Subcutaneous abdominal adipose tissue (tissue), 5 donors: ENCODE measurements around the gene SMG9.
A peak's percentile ranks its signal among the peaks of the same experiment; 100 is the strongest.

ENCODE experiments used
- H3K27ac ChIP-seq: one replicate; pipeline ENCODE4 v1.7.0; 2013; ENCODE audit warnings: low read depth, mild to moderate bottlenecking, inconsistent platforms, low read length, moderate library complexity
- H3K27me3 ChIP-seq, 5 donors: one replicate each; pipeline ENCODE4 v1.7.0; 2013; ENCODE audit warnings: low read length in 5 of 5, inconsistent platforms in 1 of 5; ENCODE audit not compliant: control insufficient read depth in 5 of 5, insufficient read depth in 4 of 5
- H3K36me3 ChIP-seq, 5 donors: one replicate each; pipeline ENCODE4 v1.7.0; 2013; ENCODE audit warnings: low read length in 5 of 5; ENCODE audit not compliant: control insufficient read depth in 5 of 5, insufficient read depth in 5 of 5
- H3K4me1 ChIP-seq, 5 donors: one replicate each; pipeline ENCODE4 v1.7.0; 2013; ENCODE audit warnings: low read length in 5 of 5, mild to moderate bottlenecking in 3 of 5, moderate library complexity in 1 of 5; ENCODE audit not compliant: control insufficient read depth in 5 of 5, insufficient read depth in 5 of 5
- H3K4me3 ChIP-seq, 5 donors: one replicate each; pipeline ENCODE4 v1.7.0; 2013; ENCODE audit warnings: low read length in 5 of 5, low read depth in 1 of 5
- H3K9ac ChIP-seq, 5 donors: one replicate each; pipeline ENCODE4 v1.7.0; 2013; ENCODE audit warnings: low read length in 5 of 5, mild to moderate bottlenecking in 4 of 5, moderate library complexity in 3 of 5
- H3K9me3 ChIP-seq, 5 donors: one replicate each; pipeline ENCODE4 v1.7.0; 2013; ENCODE audit warnings: low read length in 5 of 5; ENCODE audit not compliant: control insufficient read depth in 5 of 5
- donor health status: healthy.
- donor health status: healthy.
- donor health status: healthy.
- donor health status: healthy.
- donor health status: healthy.

Gene SMG9

GRCh38 chr19:43715776-43716175 is 39.0 kb downstream of the SMG9 start, which contains the start of gene IRGC:
TSS of gene IRGC (plus strand) at chr19:43716076. CDS start at chr19:43718559, 2,483 bp downstream.
- H3K27ac ChIP-seq, result no peak within 1 kb of the TSS
- H3K9ac ChIP-seq, result no peak within 1 kb of the TSS
- peaks cover 0 to 14% (median 0%) of the 10 kb centered on the region in 5 donors for H3K27me3 ChIP-seq
- no peaks in the 10 kb centered on the region for H3K9me3 ChIP-seq
- no peak within 1 kb of the TSS for H3K4me3 ChIP-seq
- H3K36me3 ChIP-seq, result no peaks in the 10 kb centered on the region
- H3K4me1 ChIP-seq, result no peaks in the 10 kb centered on the region

- no peak overlapping the region for H3K9ac ChIP-seq
- no peaks in the 10 kb centered on the region for H3K36me3 ChIP-seq
- H3K27ac ChIP-seq, result no peak overlapping the region
- H3K27me3 ChIP-seq, result peaks cover 0 to 12% (median 0%) of the 10 kb centered on the region in 5 donors
- H3K4me1 ChIP-seq, result no peaks in the 10 kb centered on the region
- H3K4me3 ChIP-seq, result no peak overlapping the region
- peaks cover 0 to 7% (median 6%) of the 10 kb centered on the region in 5 donors for H3K9me3 ChIP-seq
Measured at GRCh38 chr19:43713208-43713607, 41.6 kb downstream of the SMG9 start.

GRCh38 chr19:43711751-43712355 is 42.9 kb downstream of the SMG9 start:
- H3K9ac ChIP-seq, result no peak overlapping the region
- H3K27me3 ChIP-seq, result peaks cover 0 to 9% (median 0%) of the 10 kb centered on the region in 5 donors
- peaks cover 0 to 7% (median 6%) of the 10 kb centered on the region in 5 donors for H3K9me3 ChIP-seq
- no peak overlapping the region for H3K27ac ChIP-seq
- H3K4me3 ChIP-seq, result no peak overlapping the region
- no peaks in the 10 kb centered on the region for H3K4me1 ChIP-seq
- no peaks in the 10 kb centered on the region for H3K36me3 ChIP-seq

- H3K27ac ChIP-seq, result no peak overlapping the region
- H3K4me1 ChIP-seq, result peaks cover 0 to 3% (median 0%) of the 10 kb centered on the region in 5 donors
- H3K9ac ChIP-seq, result no peak overlapping the region
- no peaks in the 10 kb centered on the region for H3K36me3 ChIP-seq
- H3K4me3 ChIP-seq, result no peak overlapping the region
- peaks cover 0 to 7% (median 6%) of the 10 kb centered on the region in 5 donors for H3K9me3 ChIP-seq
- peaks cover 0 to 5% (median 4%) of the 10 kb centered on the region in 5 donors for H3K27me3 ChIP-seq
Measured at GRCh38 chr19:43708716-43709115, 46.0 kb downstream of the SMG9 start.

GRCh38 chr19:43707158-43707712 is 47.5 kb downstream of the SMG9 start:
- H3K9ac ChIP-seq, result no peak overlapping the region
- no peak overlapping the region for H3K27ac ChIP-seq
- no peaks in the 10 kb centered on the region for H3K36me3 ChIP-seq
- H3K9me3 ChIP-seq, result peaks cover 0 to 7% (median 6%) of the 10 kb centered on the region in 5 donors
- H3K27me3 ChIP-seq, result peaks cover 0 to 4% (median 0%) of the 10 kb centered on the region in 5 donors
- peaks cover 0 to 3% (median 0%) of the 10 kb centered on the region in 5 donors for H3K4me1 ChIP-seq
- H3K4me3 ChIP-seq, result no peak overlapping the region

- Histone ChIP-seq H3K36me3 (no peaks in the 10 kb centered on the region), H3K4me3 (no peak overlapping the region), H3K4me1 (peaks cover 0 to 8% (median 6%) of the 10 kb centered on the region in 5 donors), H3K9ac (no peak overlapping the region), H3K9me3 (peaks cover 0 to 7% (median 6%) of the 10 kb centered on the region in 5 donors), H3K27me3 (peaks cover 0 to 4% (median 0%) of the 10 kb centered on the region in 5 donors), H3K27ac (no peak overlapping the region)
Measured at GRCh38 chr19:43705729-43706128, 49.0 kb downstream of the SMG9 start.

GRCh38 chr19:43704002-43704705 is 50.6 kb downstream of the SMG9 start:
- H3K4me1 ChIP-seq, result peaks cover 2 to 24% (median 17%) of the 10 kb centered on the region in 5 donors
- H3K36me3 ChIP-seq, result no peaks in the 10 kb centered on the region
- H3K27ac ChIP-seq, result no peak overlapping the region
- peaks cover 0 to 6% (median 6%) of the 10 kb centered on the region in 5 donors for H3K9me3 ChIP-seq
- H3K9ac ChIP-seq, result no peak overlapping the region
- no peak overlapping the region for H3K4me3 ChIP-seq
- peaks cover 0 to 7% (median 4%) of the 10 kb centered on the region in 5 donors for H3K27me3 ChIP-seq

GRCh38 chr19:43700395-43701000 is 54.3 kb downstream of the SMG9 start:
- Histone ChIP-seq H3K9me3 (peaks cover 0 to 6% (median 5%) of the 10 kb centered on the region in 5 donors), H3K36me3 (no peaks in the 10 kb centered on the region), H3K9ac (peak overlapping the region in 4 of 5 donors; percentile 32 to 62 (median 42)), H3K4me3 (peak overlapping the region; percentile 23 to 67 (median 51)), H3K4me1 (peaks cover 2 to 25% (median 18%) of the 10 kb centered on the region in 5 donors), H3K27ac (peak overlapping the region; percentile 78), H3K27me3 (peaks cover 4 to 13% (median 6%) of the 10 kb centered on the region in 5 donors)

- H3K27ac ChIP-seq, result peak overlapping the region; percentile 78
- H3K4me1 ChIP-seq, result peaks cover 2 to 25% (median 18%) of the 10 kb centered on the region in 5 donors
- H3K9ac ChIP-seq, result peak overlapping the region in 3 of 5 donors; percentile 19 to 62 (median 38)
- no peaks in the 10 kb centered on the region for H3K36me3 ChIP-seq
- H3K27me3 ChIP-seq, result peaks cover 4 to 13% (median 6%) of the 10 kb centered on the region in 5 donors
- peaks cover 0 to 7% (median 5%) of the 10 kb centered on the region in 5 donors for H3K9me3 ChIP-seq
- peak overlapping the region in 4 of 5 donors; percentile 45 to 67 (median 50) for H3K4me3 ChIP-seq
Measured at GRCh38 chr19:43699506-43700394, 55.0 kb downstream of the SMG9 start.
